Measurements from ENCODE around the gene HDLBP.

Gene HDLBP

GRCh38 chr2:241215421-241215820, 100.1 kb downstream of the HDLBP start:
- DNase-seq (ENCODE audit: low read depth): no peak
- no peak for TF ChIP-seq CTCF (conservative IDR thresholded peaks at IDR 0.05; ENCODE audit: low read length)
- H3K4me3 ChIP-seq (ENCODE audit: low read length): no peak overlapping the region

- TF ChIP-seq CTCF (conservative IDR thresholded peaks at IDR 0.05; ENCODE audit: low read length): no peak
- no peak overlapping the region for H3K4me3 ChIP-seq (ENCODE audit: low read length)
- DNase-seq (ENCODE audit: low read depth): no peak
Measured at GRCh38 chr2:241214766-241215165, 100.7 kb downstream of the HDLBP start.

- no peak for TF ChIP-seq CTCF (conservative IDR thresholded peaks at IDR 0.05; ENCODE audit: low read length)
- H3K4me3 ChIP-seq (ENCODE audit: low read length): no peak overlapping the region
- no peak for DNase-seq (ENCODE audit: low read depth)
Measured at GRCh38 chr2:241214209-241214608, 101.3 kb downstream of the HDLBP start.

GRCh38 chr2:241213567-241213966, 101.9 kb downstream of the HDLBP start:
- no peak for DNase-seq (ENCODE audit: low read depth)
- no peak for TF ChIP-seq CTCF (conservative IDR thresholded peaks at IDR 0.05; ENCODE audit: low read length)
- no peak overlapping the region for H3K4me3 ChIP-seq (ENCODE audit: low read length)

GRCh38 chr2:241213041-241213440, 102.4 kb downstream of the HDLBP start:
- no peak overlapping the region for H3K4me3 ChIP-seq (ENCODE audit: low read length)
- no peak for TF ChIP-seq CTCF (conservative IDR thresholded peaks at IDR 0.05; ENCODE audit: low read length)
- no peak for DNase-seq (ENCODE audit: low read depth)

GRCh38 chr2:241211276-241211675, 104.2 kb downstream of the HDLBP start:
- no peak for DNase-seq (ENCODE audit: low read depth)
- no peak for TF ChIP-seq CTCF (conservative IDR thresholded peaks at IDR 0.05; ENCODE audit: low read length)
- H3K4me3 ChIP-seq (ENCODE audit: low read length): no peak overlapping the region

GRCh38 chr2:241209271-241209670, 106.2 kb downstream of the HDLBP start:
- no peak for TF ChIP-seq CTCF (conservative IDR thresholded peaks at IDR 0.05; ENCODE audit: low read length)
- no peak for DNase-seq (ENCODE audit: low read depth)
- H3K4me3 ChIP-seq (ENCODE audit: low read length): no peak overlapping the region

All from AG10803 (cell line).